SK-N-SH (cell line): Measurements from ENCODE around the gene CCDC121. TPM values are rescaled to one million over a fixed set of nuclear protein-coding genes. Genes with fewer than 3 reads are reported as not detected.

Experiments used
- CTCF ChIA-PET: fragments of 300-600, 350-600 bp; formaldehyde crosslinking; extraction: SDS; loops from one replicate; lab custom pipeline; 2021; lab: Yijun Ruan, JAX
- POLR2A ChIA-PET: fragments of 350-600 bp; sonication (Branson Sonifier 250); formaldehyde crosslinking; extraction: SDS; loops from one replicate; lab custom pipeline; 2020; ENCODE audit warnings: antibody characterized with exemption, inconsistent platforms; lab: Yijun Ruan, JAX
- DNase-seq: peaks from one replicate; pipeline ENCODE4 v3.0.0; 2012
- H2AFZ ChIP-seq: fragments of 200-600 bp; sonication (generic); 2 replicates; pipeline ENCODE4 v1.8.1; 2016; ENCODE audit warnings: antibody characterized with exemption, mild to moderate bottlenecking, low read depth
- H3F3A ChIP-seq: fragments of 200-600 bp; sonication (generic); replicated peaks from 2 replicates; pipeline ENCODE3; 2016; ENCODE audit warnings: antibody characterized with exemption, mild to moderate bottlenecking; ENCODE audit not compliant: insufficient read depth
- H3K27ac ChIP-seq, 2 experiments: fragments of 200-500 bp in 1 of 2; fragments of 200-600 bp in 1 of 2; sonication (Bioruptor generic) in 1 of 2; sonication (generic), shearing (Covaris generic) in 1 of 2; 2 replicates each; pipeline versions ENCODE4 v1.5.1 to v1.6.1; 2014 to 2016; ENCODE audit warnings: low read depth in 2 of 2, inconsistent platforms in 1 of 2, low read length in 1 of 2, mild to moderate bottlenecking in 1 of 2, mixed read lengths in 1 of 2
- H3K27me3 ChIP-seq: fragments of 200-600 bp; sonication (generic), shearing (Covaris generic); 2 replicates; pipeline ENCODE4 v1.6.1; 2016; ENCODE audit warnings: mixed run types; ENCODE audit not compliant: insufficient read depth
- H3K36me3 ChIP-seq, 2 experiments: fragments of 200-500 bp in 1 of 2; fragments of 200-600 bp in 1 of 2; sonication (Bioruptor generic) in 1 of 2; sonication (generic) in 1 of 2; replicated peaks in 1 of 2; 2 replicates each; pipeline versions ENCODE3 to v1.5.1; 2014 to 2016; ENCODE audit warnings: low read length in 1 of 2, mild to moderate bottlenecking in 1 of 2; ENCODE audit not compliant: insufficient read depth in 2 of 2, control insufficient read depth in 1 of 2
- H3K4me1 ChIP-seq, 2 experiments: fragments of 200-500 bp in 1 of 2; fragments of 200-600 bp in 1 of 2; sonication (Bioruptor generic) in 1 of 2; sonication (generic), shearing (Covaris generic) in 1 of 2; 2 replicates each; pipeline versions ENCODE4 v1.5.1 to v1.6.1; 2014 to 2016; ENCODE audit warnings: low read depth in 1 of 2, low read length in 1 of 2, mixed run types in 1 of 2; ENCODE audit not compliant: insufficient read depth in 2 of 2, control insufficient read depth in 1 of 2
- H3K4me2 ChIP-seq: fragments of 200-600 bp; sonication (generic), shearing (Covaris generic); 2 replicates; pipeline ENCODE4 v1.6.1; 2017; ENCODE audit warnings: mixed run types
- H3K4me3 ChIP-seq, 2 experiments: fragments of 200-500 bp in 1 of 2; fragments of 200-600 bp in 1 of 2; sonication (Bioruptor generic) in 1 of 2; sonication (generic), shearing (Covaris generic) in 1 of 2; 2 replicates each; pipeline versions ENCODE4 v1.5.1 to v1.8.1; 2014 to 2016; ENCODE audit warnings: low read depth in 2 of 2, inconsistent platforms in 1 of 2, low read length in 1 of 2, mild to moderate bottlenecking in 1 of 2, mixed read lengths in 1 of 2, moderate library complexity in 1 of 2
- H3K79me2 ChIP-seq: fragments of 200-600 bp; sonication (generic); 2 replicates; pipeline ENCODE4 v1.8.1; 2017; ENCODE audit warnings: mild to moderate bottlenecking; ENCODE audit not compliant: insufficient read depth
- H3K9ac ChIP-seq: fragments of 200-600 bp; sonication (generic); 2 replicates; pipeline ENCODE4 v1.6.1; 2017; ENCODE audit warnings: mixed run types
- H3K9me2 ChIP-seq: fragments of 200-600 bp; sonication (generic); 2 replicates; pipeline ENCODE4 v1.6.1; 2017; ENCODE audit warnings: mixed run types
- H3K9me3 ChIP-seq: fragments of 200-600 bp; sonication (generic); 2 replicates; pipeline ENCODE4 v1.6.1; 2017; ENCODE audit warnings: mixed run types, mild to moderate bottlenecking, moderate library complexity
- H4K20me1 ChIP-seq: fragments of 200-600 bp; sonication (generic); 2 replicates; pipeline ENCODE4 v1.6.1; 2017; ENCODE audit warnings: mild to moderate bottlenecking, mixed run types; ENCODE audit not compliant: insufficient read depth
- CHD2 ChIP-seq: fragments of 150-350 bp; IDR thresholded peaks from 2 replicates; pipeline ENCODE4 v1.6.1; 2018; ENCODE audit warnings: low read length; ENCODE audit not compliant: partially characterized antibody
- CTCF ChIP-seq: fragments of 200-600 bp; sonication (generic); IDR thresholded peaks from 2 replicates; pipeline ENCODE4 v1.6.1; 2017; ENCODE audit warnings: antibody characterized with exemption, mild to moderate bottlenecking, moderate library complexity
- FOXJ3 ChIP-seq: sonication (generic); formaldehyde crosslinking; IDR thresholded peaks from 2 replicates; pipeline ENCODE4 v1.5.1; 2020; ENCODE audit warnings: mild to moderate bottlenecking, missing genetic modification reagents
- GABPA ChIP-seq: IDR thresholded peaks from 2 replicates; pipeline ENCODE4 v1.4.0; 2012; ENCODE audit warnings: low read depth, mild to moderate bottlenecking
- GATA2 ChIP-seq: sonication (generic); formaldehyde crosslinking; IDR thresholded peaks from 2 replicates; pipeline ENCODE4 v1.5.0; 2020; ENCODE audit warnings: mild to moderate bottlenecking, missing genetic modification reagents
- MEF2A ChIP-seq: IDR thresholded peaks from 2 replicates; pipeline ENCODE4 v1.4.0; 2012; ENCODE audit warnings: low read depth, borderline replicate concordance
- MXI1 ChIP-seq: IDR thresholded peaks from 2 replicates; pipeline ENCODE4 v1.6.1; 2012; ENCODE audit warnings: mild to moderate bottlenecking, low read depth, low read length, improper control_type of control experiment
- NFIC ChIP-seq: IDR thresholded peaks from 2 replicates; pipeline ENCODE4 v1.4.0; 2012; ENCODE audit warnings: borderline replicate concordance
- NRF1 ChIP-seq: IDR thresholded peaks from 2 replicates; pipeline ENCODE4 v1.6.1; 2012; ENCODE audit warnings: low read depth, mild to moderate bottlenecking, low read length
- RAD21 ChIP-seq: IDR thresholded peaks from 2 replicates; pipeline ENCODE4 v1.6.1; 2012; ENCODE audit warnings: mild to moderate bottlenecking, low read length
- SMC3 ChIP-seq: IDR thresholded peaks from 2 replicates; pipeline ENCODE4 v1.6.1; 2012; ENCODE audit warnings: low read depth, low read length, improper control_type of control experiment
- TAF1 ChIP-seq: IDR thresholded peaks from 2 replicates; pipeline ENCODE4 v1.6.1; 2012; ENCODE audit warnings: low read depth, mild to moderate bottlenecking, low read length, moderate library complexity, borderline replicate concordance
- TEAD4 ChIP-seq: IDR thresholded peaks from 2 replicates; pipeline ENCODE4 v1.4.0; 2012; ENCODE audit warnings: mild to moderate bottlenecking, borderline replicate concordance; ENCODE audit not compliant: insufficient read depth
- WGBS: methylation state at CpG from one replicate; pipeline ENCODE4 v1.1.6; 2017; ENCODE audit warnings: low lambda C conversion rate; 5-methylcytosine and 5-hydroxymethylcytosine counted together
- polyA plus RNA-seq, 3 experiments: library from polyadenylated mRNA; depleted of rRNA; stranded (reverse); fragments of >200 nt; gene quantifications; 2 replicates each; pipeline ENCODE4 v1.2.3, GENCODE V29; 2012
- TF ChIP-seq, protein P1 (sequence below): fragments of 150-350 bp; IDR thresholded peaks from 2 replicates; pipeline ENCODE4 v1.6.1; 2016; ENCODE audit warnings: mild to moderate bottlenecking, low read depth, low read length
- TF ChIP-seq, protein P2 (sequence below): IDR thresholded peaks from 2 replicates; pipeline ENCODE4 v1.6.1; 2012; ENCODE audit warnings: mild to moderate bottlenecking, low read depth, low read length, moderate library complexity
- TF ChIP-seq, protein P3 (sequence below): IDR thresholded peaks from 2 replicates; pipeline ENCODE4; 2012

Gene CCDC121
- polyA plus RNA-seq, 1 of the 3 experiments (the other 2 are of a cell fraction): 2.3 TPM

- no peak for TF ChIP-seq NFIC
- TF ChIP-seq GABPA: no peak
- TF ChIP-seq CHD2: no peak
- no peak for TF ChIP-seq SMC3
- TF ChIP-seq MEF2A: no peak
- no peak for TF ChIP-seq TAF1
- TF ChIP-seq GATA2 (CRISPR knock-in tag): no peak
- TF ChIP-seq NRF1: no peak
- no peak for TF ChIP-seq FOXJ3 (CRISPR knock-in tag)
- TF ChIP-seq, protein P1, sequence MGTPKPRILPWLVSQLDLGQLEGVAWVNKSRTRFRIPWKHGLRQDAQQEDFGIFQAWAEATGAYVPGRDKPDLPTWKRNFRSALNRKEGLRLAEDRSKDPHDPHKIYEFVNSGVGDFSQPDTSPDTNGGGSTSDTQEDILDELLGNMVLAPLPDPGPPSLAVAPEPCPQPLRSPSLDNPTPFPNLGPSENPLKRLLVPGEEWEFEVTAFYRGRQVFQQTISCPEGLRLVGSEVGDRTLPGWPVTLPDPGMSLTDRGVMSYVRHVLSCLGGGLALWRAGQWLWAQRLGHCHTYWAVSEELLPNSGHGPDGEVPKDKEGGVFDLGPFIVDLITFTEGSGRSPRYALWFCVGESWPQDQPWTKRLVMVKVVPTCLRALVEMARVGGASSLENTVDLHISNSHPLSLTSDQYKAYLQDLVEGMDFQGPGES: no peak
- TF ChIP-seq, protein P2, sequence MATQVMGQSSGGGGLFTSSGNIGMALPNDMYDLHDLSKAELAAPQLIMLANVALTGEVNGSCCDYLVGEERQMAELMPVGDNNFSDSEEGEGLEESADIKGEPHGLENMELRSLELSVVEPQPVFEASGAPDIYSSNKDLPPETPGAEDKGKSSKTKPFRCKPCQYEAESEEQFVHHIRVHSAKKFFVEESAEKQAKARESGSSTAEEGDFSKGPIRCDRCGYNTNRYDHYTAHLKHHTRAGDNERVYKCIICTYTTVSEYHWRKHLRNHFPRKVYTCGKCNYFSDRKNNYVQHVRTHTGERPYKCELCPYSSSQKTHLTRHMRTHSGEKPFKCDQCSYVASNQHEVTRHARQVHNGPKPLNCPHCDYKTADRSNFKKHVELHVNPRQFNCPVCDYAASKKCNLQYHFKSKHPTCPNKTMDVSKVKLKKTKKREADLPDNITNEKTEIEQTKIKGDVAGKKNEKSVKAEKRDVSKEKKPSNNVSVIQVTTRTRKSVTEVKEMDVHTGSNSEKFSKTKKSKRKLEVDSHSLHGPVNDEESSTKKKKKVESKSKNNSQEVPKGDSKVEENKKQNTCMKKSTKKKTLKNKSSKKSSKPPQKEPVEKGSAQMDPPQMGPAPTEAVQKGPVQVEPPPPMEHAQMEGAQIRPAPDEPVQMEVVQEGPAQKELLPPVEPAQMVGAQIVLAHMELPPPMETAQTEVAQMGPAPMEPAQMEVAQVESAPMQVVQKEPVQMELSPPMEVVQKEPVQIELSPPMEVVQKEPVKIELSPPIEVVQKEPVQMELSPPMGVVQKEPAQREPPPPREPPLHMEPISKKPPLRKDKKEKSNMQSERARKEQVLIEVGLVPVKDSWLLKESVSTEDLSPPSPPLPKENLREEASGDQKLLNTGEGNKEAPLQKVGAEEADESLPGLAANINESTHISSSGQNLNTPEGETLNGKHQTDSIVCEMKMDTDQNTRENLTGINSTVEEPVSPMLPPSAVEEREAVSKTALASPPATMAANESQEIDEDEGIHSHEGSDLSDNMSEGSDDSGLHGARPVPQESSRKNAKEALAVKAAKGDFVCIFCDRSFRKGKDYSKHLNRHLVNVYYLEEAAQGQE: no peak
- no peaks in the 10 kb centered on the region for H3K9me2 ChIP-seq
- no peak overlapping the region for H3K4me2 ChIP-seq
- no peaks in the 10 kb centered on the region for H3K9me3 ChIP-seq
- peaks cover 79 to 84% of the 10 kb centered on the region in 2 experiments for H3K36me3 ChIP-seq
- H3F3A ChIP-seq: peaks cover 40% of the 10 kb centered on the region
- no peak overlapping the region for H3K9ac ChIP-seq
- no peak overlapping the region for H3K4me3 ChIP-seq
- H3K27ac ChIP-seq: no peak overlapping the region
- no peak for DNase-seq
- H3K79me2 ChIP-seq: peaks cover 6% of the 10 kb centered on the region; the same call in 1 of the 2 replicates
- no peaks in the 10 kb centered on the region for H3K4me1 ChIP-seq
- ChIA-PET POLR2A (no interaction called here), CTCF (interaction anchor here (8.4 kb wide), 1 partner anchor 31 kb away, joined by 77 read pairs; no protein-coding TSS in a partner anchor)
- H4K20me1 ChIP-seq: no peaks in the 10 kb centered on the region
- no peak overlapping the region for H2AFZ ChIP-seq
- H3K27me3 ChIP-seq: no peaks in the 10 kb centered on the region
Observed at GRCh38 chr2:27652341-27652740, 23.5 kb upstream of the CCDC121 start.

DNA sequence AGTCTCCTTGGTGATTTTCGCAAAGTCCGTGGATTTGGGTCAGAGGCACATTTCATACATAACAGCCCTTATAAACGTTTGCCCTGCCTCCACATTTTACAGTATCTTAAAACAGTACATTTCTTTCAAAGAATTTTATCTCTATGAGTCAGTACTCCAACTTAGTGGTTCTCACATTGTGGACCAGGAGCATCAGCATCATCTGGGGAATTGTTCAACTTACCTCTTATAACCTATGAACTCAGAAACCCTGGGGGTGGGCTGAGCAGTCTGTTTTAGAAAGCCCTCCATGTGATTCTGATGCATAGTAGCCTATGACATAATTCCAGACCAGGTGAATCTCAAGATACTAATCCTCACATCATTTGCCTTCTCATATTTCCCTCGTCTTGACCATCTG, 22.2 kb upstream of the CCDC121 start:
- H3K79me2 ChIP-seq: no peaks in the 10 kb centered on the region; the same call in 1 of the 2 replicates
- no peaks in the 10 kb centered on the region for H3K9me3 ChIP-seq
- H4K20me1 ChIP-seq: no peaks in the 10 kb centered on the region
- H3F3A ChIP-seq: peaks cover 36% of the 10 kb centered on the region
- CTCF ChIA-PET: interaction anchor here (8.4 kb wide), 1 partner anchor 32 kb away, joined by 77 read pairs; no protein-coding TSS in a partner anchor
- no peak for DNase-seq
- POLR2A ChIA-PET: no interaction called here
- peaks cover 81 to 82% of the 10 kb centered on the region in 2 experiments for H3K36me3 ChIP-seq
- H3K4me2 ChIP-seq: no peak overlapping the region
- TF ChIP-seq CTCF (no peak), RAD21 (no peak), MXI1 (no peak), TEAD4 (no peak)
- TF ChIP-seq, protein P3, sequence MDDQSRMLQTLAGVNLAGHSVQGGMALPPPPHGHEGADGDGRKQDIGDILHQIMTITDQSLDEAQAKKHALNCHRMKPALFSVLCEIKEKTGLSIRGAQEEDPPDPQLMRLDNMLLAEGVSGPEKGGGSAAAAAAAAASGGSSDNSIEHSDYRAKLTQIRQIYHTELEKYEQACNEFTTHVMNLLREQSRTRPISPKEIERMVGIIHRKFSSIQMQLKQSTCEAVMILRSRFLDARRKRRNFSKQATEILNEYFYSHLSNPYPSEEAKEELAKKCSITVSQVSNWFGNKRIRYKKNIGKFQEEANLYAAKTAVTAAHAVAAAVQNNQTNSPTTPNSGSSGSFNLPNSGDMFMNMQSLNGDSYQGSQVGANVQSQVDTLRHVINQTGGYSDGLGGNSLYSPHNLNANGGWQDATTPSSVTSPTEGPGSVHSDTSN: no peak
- no peak overlapping the region for H3K27ac ChIP-seq
- H3K9me2 ChIP-seq: no peaks in the 10 kb centered on the region
- WGBS: 82% methylated on average over 4 of the region's 4 CpGs
- H3K4me1 ChIP-seq: no peaks in the 10 kb centered on the region
- H3K4me3 ChIP-seq: no peak overlapping the region
- no peak overlapping the region for H3K9ac ChIP-seq
- H3K27me3 ChIP-seq: no peaks in the 10 kb centered on the region
- H2AFZ ChIP-seq: no peak overlapping the region
